ENCODE data around the gene CARD9.

Gene CARD9

DNA sequence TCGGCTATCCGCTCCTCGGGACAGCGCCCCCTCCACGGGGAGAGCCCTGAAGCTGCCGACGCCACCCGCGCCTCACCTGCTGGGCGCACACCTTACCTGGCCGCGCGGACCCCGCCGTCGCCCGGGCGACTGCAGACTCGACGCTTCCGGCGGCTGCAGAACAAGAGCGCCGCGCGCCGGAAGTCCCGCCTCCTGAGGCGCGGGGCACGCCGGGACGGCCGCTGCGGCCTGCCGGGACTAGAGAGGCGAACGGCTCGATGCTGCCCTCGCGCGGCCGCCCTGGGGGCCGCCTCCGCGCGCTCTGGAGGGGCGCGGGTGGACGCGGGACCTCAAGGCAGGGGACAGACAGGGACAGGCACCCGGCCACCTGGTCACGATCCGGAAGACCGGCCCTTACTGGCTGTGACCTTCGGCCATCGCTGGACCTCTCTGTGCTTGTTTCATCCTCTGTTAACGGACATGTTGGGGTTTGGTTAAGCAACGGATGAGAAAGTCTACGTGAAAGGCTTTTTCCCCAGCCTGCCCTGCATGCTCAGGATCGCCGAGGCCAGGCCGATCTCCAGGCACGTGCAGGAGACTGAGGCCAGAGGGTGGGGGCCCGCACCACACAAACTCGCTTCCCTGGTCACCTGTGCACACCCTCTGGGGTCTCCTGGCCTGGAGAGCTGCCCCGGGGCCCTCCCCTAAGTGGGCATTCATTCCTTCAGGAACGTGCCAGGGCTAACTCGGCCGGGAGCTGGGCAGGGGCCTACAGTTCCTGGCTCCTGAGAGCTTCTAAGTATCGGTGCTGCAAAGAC, 26.8 kb upstream of the CARD9 start, which contains the start of gene SNAPC4 (continued):
- TF ChIP-seq, protein P1, sequence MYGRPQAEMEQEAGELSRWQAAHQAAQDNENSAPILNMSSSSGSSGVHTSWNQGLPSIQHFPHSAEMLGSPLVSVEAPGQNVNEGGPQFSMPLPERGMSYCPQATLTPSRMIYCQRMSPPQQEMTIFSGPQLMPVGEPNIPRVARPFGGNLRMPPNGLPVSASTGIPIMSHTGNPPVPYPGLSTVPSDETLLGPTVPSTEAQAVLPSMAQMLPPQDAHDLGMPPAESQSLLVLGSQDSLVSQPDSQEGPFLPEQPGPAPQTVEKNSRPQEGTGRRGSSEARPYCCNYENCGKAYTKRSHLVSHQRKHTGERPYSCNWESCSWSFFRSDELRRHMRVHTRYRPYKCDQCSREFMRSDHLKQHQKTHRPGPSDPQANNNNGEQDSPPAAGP (tag by site-specific recombination; IDR thresholded peaks at IDR 0.05), result no peak
- TF ChIP-seq ZNF626 (tag by site-specific recombination; IDR thresholded peaks at IDR 0.05) (no peak), ZNF416 (tag by site-specific recombination; IDR thresholded peaks at IDR 0.05) (no peak), ZNF558 (tag by site-specific recombination; IDR thresholded peaks at IDR 0.05) (no peak), ZNF792 (tag by site-specific recombination; IDR thresholded peaks at IDR 0.05) (no peak), ZNF302 (tag by site-specific recombination; IDR thresholded peaks at IDR 0.05; ENCODE audit: low read depth) (no peak), ZBTB17 (tag by site-specific recombination; IDR thresholded peaks at IDR 0.05) (peak; percentile 97), HOXA7 (CRISPR knock-in tag; IDR thresholded peaks at IDR 0.05; ENCODE audit: borderline replicate concordance) (no peak), ZFP69B (tag by site-specific recombination; IDR thresholded peaks at IDR 0.05) (no peak), KLF8 (tag by site-specific recombination; IDR thresholded peaks at IDR 0.05) (no peak; the same call in 1 of the 2 replicates), ZFP3 (tag by site-specific recombination; IDR thresholded peaks at IDR 0.05; ENCODE audit: low read depth) (no peak), ZNF114 (tag by site-specific recombination; IDR thresholded peaks at IDR 0.05) (no peak), ZNF423 (tag by site-specific recombination; IDR thresholded peaks at IDR 0.05) (no peak), ZNF610 (tag by site-specific recombination; IDR thresholded peaks at IDR 0.05; ENCODE audit: borderline replicate concordance) (no peak), ZNF768 (tag by site-specific recombination; IDR thresholded peaks at IDR 0.05) (no peak), ZNF335 (tag by site-specific recombination; conservative IDR thresholded peaks at IDR 0.05) (peak; percentile 65), MYNN (tag by site-specific recombination; IDR thresholded peaks at IDR 0.05; ENCODE audit: borderline replicate concordance) (no peak), ZNF629 (tag by site-specific recombination; IDR thresholded peaks at IDR 0.05) (peak; percentile 36; the same call in 1 of the 2 replicates), ZNF292 (tag by site-specific recombination; IDR thresholded peaks at IDR 0.05; ENCODE audit: borderline replicate concordance, low read depth) (no peak)
- TF ChIP-seq, protein P2, sequence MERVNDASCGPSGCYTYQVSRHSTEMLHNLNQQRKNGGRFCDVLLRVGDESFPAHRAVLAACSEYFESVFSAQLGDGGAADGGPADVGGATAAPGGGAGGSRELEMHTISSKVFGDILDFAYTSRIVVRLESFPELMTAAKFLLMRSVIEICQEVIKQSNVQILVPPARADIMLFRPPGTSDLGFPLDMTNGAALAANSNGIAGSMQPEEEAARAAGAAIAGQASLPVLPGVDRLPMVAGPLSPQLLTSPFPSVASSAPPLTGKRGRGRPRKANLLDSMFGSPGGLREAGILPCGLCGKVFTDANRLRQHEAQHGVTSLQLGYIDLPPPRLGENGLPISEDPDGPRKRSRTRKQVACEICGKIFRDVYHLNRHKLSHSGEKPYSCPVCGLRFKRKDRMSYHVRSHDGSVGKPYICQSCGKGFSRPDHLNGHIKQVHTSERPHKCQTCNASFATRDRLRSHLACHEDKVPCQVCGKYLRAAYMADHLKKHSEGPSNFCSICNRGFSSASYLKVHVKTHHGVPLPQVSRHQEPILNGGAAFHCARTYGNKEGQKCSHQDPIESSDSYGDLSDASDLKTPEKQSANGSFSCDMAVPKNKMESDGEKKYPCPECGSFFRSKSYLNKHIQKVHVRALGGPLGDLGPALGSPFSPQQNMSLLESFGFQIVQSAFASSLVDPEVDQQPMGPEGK (tag by site-specific recombination; IDR thresholded peaks at IDR 0.05), result peak; percentile 54
- TF ChIP-seq, protein P3, sequence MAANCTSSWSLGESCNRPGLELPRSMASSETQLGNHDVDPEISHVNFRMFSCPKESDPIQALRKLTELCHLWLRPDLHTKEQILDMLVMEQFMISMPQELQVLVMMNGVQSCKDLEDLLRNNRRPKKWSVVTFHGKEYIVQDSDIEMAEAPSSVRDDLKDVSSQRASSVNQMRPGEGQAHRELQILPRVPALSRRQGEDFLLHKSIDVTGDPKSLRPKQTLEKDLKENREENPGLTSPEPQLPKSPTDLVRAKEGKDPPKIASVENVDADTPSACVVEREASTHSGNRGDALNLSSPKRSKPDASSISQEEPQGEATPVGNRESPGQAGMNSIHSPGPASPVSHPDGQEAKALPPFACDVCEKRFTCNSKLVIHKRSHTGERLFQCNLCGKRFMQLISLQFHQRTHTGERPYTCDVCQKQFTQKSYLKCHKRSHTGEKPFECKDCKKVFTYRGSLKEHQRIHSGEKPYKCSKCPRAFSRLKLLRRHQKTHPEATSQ (tag by site-specific recombination; IDR thresholded peaks at IDR 0.05), result no peak
- TF ChIP-seq, protein P4, sequence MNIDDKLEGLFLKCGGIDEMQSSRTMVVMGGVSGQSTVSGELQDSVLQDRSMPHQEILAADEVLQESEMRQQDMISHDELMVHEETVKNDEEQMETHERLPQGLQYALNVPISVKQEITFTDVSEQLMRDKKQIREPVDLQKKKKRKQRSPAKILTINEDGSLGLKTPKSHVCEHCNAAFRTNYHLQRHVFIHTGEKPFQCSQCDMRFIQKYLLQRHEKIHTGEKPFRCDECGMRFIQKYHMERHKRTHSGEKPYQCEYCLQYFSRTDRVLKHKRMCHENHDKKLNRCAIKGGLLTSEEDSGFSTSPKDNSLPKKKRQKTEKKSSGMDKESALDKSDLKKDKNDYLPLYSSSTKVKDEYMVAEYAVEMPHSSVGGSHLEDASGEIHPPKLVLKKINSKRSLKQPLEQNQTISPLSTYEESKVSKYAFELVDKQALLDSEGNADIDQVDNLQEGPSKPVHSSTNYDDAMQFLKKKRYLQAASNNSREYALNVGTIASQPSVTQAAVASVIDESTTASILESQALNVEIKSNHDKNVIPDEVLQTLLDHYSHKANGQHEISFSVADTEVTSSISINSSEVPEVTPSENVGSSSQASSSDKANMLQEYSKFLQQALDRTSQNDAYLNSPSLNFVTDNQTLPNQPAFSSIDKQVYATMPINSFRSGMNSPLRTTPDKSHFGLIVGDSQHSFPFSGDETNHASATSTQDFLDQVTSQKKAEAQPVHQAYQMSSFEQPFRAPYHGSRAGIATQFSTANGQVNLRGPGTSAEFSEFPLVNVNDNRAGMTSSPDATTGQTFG (tag by site-specific recombination; IDR thresholded peaks at IDR 0.05; ENCODE audit: borderline replicate concordance), result no peak
- TF ChIP-seq, protein P5, sequence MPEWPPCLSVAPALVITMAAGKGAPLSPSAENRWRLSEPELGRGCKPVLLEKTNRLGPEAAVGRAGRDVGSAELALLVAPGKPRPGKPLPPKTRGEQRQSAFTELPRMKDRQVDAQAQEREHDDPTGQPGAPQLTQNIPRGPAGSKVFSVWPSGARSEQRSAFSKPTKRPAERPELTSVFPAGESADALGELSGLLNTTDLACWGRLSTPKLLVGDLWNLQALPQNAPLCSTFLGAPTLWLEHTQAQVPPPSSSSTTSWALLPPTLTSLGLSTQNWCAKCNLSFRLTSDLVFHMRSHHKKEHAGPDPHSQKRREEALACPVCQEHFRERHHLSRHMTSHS (tag by site-specific recombination; IDR thresholded peaks at IDR 0.05), result no peak
- TF ChIP-seq, protein P6, sequence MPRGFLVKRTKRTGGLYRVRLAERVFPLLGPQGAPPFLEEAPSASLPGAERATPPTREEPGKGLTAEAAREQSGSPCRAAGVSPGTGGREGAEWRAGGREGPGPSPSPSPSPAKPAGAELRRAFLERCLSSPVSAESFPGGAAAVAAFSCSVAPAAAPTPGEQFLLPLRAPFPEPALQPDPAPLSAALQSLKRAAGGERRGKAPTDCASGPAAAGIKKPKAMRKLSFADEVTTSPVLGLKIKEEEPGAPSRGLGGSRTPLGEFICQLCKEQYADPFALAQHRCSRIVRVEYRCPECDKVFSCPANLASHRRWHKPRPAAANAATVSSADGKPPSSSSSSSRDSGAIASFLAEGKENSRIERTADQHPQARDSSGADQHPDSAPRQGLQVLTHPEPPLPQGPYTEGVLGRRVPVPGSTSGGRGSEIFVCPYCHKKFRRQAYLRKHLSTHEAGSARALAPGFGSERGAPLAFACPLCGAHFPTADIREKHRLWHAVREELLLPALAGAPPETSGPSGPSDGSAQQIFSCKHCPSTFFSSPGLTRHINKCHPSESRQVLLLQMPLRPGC (tag by site-specific recombination; IDR thresholded peaks at IDR 0.05), result 0 out of 2 replicates have a peak, but pooled peaks have one; percentile 24

Data from HEK293 (cell line).